ENCODE results near the gene GCN1. TPM values are rescaled to one million over a fixed set of nuclear protein-coding genes. Genes with fewer than 3 reads are reported as not detected.

Gene GCN1
- total and polyA plus RNA-seq, 11 donors, result 7.2 to 51.7 (median 33.7) TPM

DNA sequence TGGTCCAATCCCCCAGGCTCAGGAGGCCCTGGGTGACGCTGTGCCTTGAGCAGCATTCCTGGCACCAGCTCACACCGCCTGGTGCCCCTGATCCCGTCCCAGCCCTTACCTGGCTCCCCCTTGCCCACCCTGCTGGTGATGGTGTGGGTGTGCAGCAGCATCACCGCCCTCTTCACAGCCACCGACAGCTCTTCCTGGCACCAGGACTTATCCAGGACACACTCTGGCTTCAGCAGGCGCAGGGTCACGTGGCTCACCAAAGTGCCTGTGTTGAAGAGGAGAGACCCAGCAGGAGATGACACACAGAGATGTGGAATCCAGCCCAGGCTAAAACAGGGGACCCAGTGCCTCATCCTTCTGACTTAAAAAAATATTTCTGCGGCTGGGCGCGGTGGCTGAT, 36.2 kb downstream of the GCN1 start:
- TF ChIP-seq, protein P1, sequence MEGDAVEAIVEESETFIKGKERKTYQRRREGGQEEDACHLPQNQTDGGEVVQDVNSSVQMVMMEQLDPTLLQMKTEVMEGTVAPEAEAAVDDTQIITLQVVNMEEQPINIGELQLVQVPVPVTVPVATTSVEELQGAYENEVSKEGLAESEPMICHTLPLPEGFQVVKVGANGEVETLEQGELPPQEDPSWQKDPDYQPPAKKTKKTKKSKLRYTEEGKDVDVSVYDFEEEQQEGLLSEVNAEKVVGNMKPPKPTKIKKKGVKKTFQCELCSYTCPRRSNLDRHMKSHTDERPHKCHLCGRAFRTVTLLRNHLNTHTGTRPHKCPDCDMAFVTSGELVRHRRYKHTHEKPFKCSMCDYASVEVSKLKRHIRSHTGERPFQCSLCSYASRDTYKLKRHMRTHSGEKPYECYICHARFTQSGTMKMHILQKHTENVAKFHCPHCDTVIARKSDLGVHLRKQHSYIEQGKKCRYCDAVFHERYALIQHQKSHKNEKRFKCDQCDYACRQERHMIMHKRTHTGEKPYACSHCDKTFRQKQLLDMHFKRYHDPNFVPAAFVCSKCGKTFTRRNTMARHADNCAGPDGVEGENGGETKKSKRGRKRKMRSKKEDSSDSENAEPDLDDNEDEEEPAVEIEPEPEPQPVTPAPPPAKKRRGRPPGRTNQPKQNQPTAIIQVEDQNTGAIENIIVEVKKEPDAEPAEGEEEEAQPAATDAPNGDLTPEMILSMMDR (IDR thresholded peaks at IDR 0.05), result no peak
- no peak for TF ChIP-seq POLR2A (IDR thresholded peaks at IDR 0.05)
- ATAC-seq (no peak), DNase-seq (no peak)
- H3K4me1 ChIP-seq, result no peaks in the 10 kb centered on the region
- 95 to 97% (median 96%) methylated on average over 10 of the region's 10 CpGs for WGBS, 4 donors
- H3K9me3 ChIP-seq, result no peaks in the 10 kb centered on the region
- no peak overlapping the region for H3K27ac ChIP-seq
- H3K27me3 ChIP-seq, result no peaks in the 10 kb centered on the region
- peaks cover 9 to 100% (median 98%) of the 10 kb centered on the region in 9 donors for H3K36me3 ChIP-seq
- no peak overlapping the region for H3K4me3 ChIP-seq
- intact Hi-C loops (cut with DNase I), result no loop called here

DNA sequence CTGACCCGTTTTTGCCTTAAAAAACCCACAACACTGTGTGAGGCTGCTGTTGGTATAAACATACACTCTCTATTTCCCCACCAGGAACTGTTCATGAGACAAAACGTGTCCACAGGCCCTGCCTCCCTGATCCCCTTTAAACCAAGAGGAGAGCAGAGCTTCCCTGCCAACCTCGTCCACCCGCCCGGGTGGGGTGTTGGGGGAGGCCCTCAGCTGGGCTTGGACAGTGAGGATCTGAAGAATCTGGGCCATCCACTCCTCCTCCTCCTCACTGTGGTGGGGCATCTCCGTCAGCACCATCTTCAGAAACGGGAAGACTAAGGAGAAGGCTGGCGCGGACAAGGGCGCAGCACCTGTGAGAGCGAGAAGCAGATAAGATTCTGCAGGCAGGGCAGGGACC, 36.8 kb downstream of the GCN1 start:
- no peak overlapping the region for H3K27ac ChIP-seq
- no peaks in the 10 kb centered on the region for H3K27me3 ChIP-seq
- DNase-seq (no peak), ATAC-seq (no peak)
- H3K9me3 ChIP-seq, result no peaks in the 10 kb centered on the region
- peaks cover 7 to 100% (median 98%) of the 10 kb centered on the region in 9 donors for H3K36me3 ChIP-seq
- WGBS, 4 donors, result 90 to 94% (median 90%) methylated on average over 11 of the region's 11 CpGs
- H3K4me1 ChIP-seq, result no peaks in the 10 kb centered on the region
- intact Hi-C loops (cut with DNase I), result no loop called here
- no peak for TF ChIP-seq POLR2A (IDR thresholded peaks at IDR 0.05)
- TF ChIP-seq, protein P1 (IDR thresholded peaks at IDR 0.05), result no peak
- H3K4me3 ChIP-seq, result no peak overlapping the region

DNA sequence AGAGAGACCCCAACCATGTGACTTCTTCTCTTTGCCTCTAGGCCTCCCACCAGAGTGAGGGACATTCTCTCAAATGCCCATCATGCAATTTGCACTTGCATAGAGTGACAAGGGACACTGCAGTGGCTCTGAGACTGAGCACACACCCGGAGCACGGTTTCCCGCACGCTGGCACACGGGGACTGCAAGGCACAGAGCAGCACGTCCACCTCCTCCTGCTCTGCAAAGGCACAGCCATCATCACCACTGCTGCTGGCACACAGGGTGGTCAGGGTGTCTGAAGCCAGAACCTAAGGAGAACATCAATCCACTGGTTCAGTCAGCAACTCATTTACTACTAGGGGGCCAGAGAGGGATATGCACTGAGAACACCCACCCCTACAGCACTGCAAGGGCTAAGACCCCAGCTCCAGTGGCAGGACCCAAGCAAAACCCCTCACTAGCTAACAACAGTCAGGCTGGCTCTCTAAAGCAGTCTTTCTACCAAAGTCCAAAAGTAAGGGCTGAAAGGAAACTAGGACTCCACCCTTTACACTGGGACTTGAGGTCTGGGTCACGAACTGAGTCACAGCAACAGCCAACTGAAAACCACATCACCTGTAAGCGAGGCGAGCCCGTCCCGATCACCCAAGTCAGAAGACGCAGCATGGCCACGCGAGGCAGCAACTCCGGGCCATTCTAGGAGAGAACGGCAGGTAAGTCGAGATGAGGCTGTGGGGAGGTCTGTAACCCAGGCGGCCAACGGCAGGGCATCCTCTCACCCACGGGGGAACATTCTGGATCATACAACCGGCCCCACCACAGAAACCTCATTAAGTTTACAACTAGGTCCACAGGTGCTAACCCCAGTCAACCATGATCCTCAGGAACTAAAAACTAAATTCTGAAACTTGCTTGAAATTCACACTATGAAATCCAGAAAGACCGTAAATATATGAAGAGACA, 37.9 kb downstream of the GCN1 start:
- H3K9me3 ChIP-seq, result no peaks in the 10 kb centered on the region
- no peak for DNase-seq
- TF ChIP-seq, protein P1 (IDR thresholded peaks at IDR 0.05), result no peak
- TF ChIP-seq POLR2A (IDR thresholded peaks at IDR 0.05), result no peak
- H3K27me3 ChIP-seq, result no peaks in the 10 kb centered on the region
- no peaks in the 10 kb centered on the region for H3K4me1 ChIP-seq
- intact Hi-C loops (cut with DNase I), result no loop called here
- H3K4me3 ChIP-seq, result no peak overlapping the region
- no peak overlapping the region for H3K27ac ChIP-seq
- WGBS, 4 donors, result 94 to 97% (median 96%) methylated on average over 22 of the region's 22 CpGs
- H3K36me3 ChIP-seq, result peaks cover 4 to 100% (median 96%) of the 10 kb centered on the region in 9 donors
- ATAC-seq, result no peak

DNA sequence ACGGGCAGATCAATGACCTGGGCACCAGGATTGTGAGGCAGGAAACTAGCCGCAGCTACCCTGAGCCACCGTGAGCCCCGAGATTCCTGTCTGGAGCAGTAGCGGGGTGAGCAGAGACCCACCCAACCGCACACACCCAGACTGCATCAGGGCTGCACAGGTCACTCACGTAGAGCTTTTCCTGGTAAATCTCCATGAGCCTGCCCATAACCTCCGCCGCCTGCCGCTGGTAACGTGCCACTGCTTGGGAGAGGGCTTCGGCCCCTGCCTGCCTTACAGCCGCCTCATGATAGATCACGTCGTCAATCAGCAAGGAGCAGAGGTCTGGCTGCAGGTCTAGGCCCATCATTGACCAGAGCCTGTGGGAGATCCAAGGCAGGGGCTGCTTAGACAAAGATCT, 39.4 kb downstream of the GCN1 start:
- 89 to 96% (median 95%) methylated on average over 12 to 15 of the region's 15 CpGs for WGBS, 4 donors
- intact Hi-C loops (cut with DNase I), result no loop called here
- Histone ChIP-seq H3K27me3 (no peaks in the 10 kb centered on the region), H3K36me3 (peaks cover 4 to 100% (median 96%) of the 10 kb centered on the region in 9 donors), H3K27ac (no peak overlapping the region), H3K4me1 (no peaks in the 10 kb centered on the region), H3K4me3 (no peak overlapping the region), H3K9me3 (no peaks in the 10 kb centered on the region)
- ATAC-seq (no peak), DNase-seq (no peak)
- TF ChIP-seq, protein P1 (IDR thresholded peaks at IDR 0.05), result no peak
- no peak for TF ChIP-seq POLR2A (IDR thresholded peaks at IDR 0.05)

Data from heart left ventricle (tissue), 16 donors.